HEK293 (cell line): ENCODE measurements around the gene CSTPP1.

Experiments used
- ZBTB7A ChIP-seq: fragments of 450-650 bp; formaldehyde crosslinking; IDR thresholded peaks from 2 replicates; pipeline ENCODE4 v1.5.1; 2016; ENCODE audit warnings: low read depth, missing biosample characterization, missing genetic modification characterization
- ZNF521 ChIP-seq: fragments of 450-650 bp; formaldehyde crosslinking; IDR thresholded peaks from 2 replicates; pipeline ENCODE4 v1.5.1; 2017; ENCODE audit warnings: missing biosample characterization, mild to moderate bottlenecking, missing genetic modification characterization
- TF ChIP-seq, protein P1 (sequence below): fragments of 450-650 bp; formaldehyde crosslinking; IDR thresholded peaks from 2 replicates; pipeline ENCODE4 v1.5.1; 2016; ENCODE audit warnings: missing biosample characterization, missing genetic modification characterization

DNA sequence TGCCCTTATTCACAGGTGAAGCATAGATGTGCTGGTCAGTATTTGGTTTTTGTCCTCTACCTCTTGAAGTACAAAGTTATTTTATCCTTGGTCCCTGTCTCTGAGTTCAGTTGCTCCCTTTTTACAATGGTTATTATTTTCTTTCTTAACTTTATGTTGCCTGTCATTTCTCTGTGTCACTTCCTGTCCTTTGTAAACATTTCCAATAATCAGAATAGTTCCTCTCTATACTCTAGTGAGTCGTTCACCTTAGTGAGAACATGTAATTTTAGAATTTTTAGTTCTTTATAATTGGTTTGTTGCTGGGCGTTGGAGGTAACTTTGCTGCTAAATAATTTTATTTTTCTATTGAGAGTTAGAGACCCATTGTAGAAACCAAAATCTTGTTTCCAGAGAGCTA, 16.0 kb downstream of the CSTPP1 start:
- TF ChIP-seq ZBTB7A (tag by site-specific recombination) (no peak), ZNF521 (tag by site-specific recombination) (no peak)
- TF ChIP-seq, protein P1, sequence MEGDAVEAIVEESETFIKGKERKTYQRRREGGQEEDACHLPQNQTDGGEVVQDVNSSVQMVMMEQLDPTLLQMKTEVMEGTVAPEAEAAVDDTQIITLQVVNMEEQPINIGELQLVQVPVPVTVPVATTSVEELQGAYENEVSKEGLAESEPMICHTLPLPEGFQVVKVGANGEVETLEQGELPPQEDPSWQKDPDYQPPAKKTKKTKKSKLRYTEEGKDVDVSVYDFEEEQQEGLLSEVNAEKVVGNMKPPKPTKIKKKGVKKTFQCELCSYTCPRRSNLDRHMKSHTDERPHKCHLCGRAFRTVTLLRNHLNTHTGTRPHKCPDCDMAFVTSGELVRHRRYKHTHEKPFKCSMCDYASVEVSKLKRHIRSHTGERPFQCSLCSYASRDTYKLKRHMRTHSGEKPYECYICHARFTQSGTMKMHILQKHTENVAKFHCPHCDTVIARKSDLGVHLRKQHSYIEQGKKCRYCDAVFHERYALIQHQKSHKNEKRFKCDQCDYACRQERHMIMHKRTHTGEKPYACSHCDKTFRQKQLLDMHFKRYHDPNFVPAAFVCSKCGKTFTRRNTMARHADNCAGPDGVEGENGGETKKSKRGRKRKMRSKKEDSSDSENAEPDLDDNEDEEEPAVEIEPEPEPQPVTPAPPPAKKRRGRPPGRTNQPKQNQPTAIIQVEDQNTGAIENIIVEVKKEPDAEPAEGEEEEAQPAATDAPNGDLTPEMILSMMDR (tag by site-specific recombination): no peak
